ENCODE results near the gene KCNIP3. TPM values are rescaled to one million over a fixed set of nuclear protein-coding genes. Genes with fewer than 3 reads are reported as not detected.

The KCNIP3 gene
- polyA plus RNA-seq, 1 of the 3 experiments (the other 2 are of a cell fraction), result 0.97 TPM

DNA sequence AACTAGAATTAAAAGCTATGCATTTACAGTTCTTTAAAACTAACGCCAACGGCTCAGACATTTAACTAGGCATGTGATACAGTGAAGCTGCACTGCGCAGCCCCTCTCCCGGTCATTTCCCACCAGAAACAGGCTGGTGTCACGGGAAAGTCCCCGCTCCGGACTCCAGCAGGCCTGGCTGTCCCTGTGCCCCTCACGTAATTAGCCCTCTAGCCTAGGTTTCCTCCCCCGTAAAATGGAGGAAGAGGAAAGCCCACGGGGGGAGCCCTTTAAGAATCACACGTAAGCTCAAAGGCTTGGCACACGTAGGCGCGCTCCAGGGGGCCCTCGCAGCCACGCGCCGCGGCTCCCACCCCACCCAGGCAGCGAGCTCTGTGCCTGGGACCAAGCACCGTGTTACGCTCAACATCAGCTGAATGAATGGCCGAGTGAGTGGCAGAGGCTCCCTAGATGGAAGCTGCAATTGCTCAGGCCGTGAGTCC, 48.0 kb downstream of the KCNIP3 start:
- H3K79me2 ChIP-seq (ENCODE audit: insufficient read depth), result no peaks in the 10 kb centered on the region
- CTCF ChIA-PET, result interaction anchor here (0.5 to 3.6 kb wide), 31 partner anchors 9 to 385 kb away, joined by 3 to 40 read pairs (median 4); partner anchors contain the start of genes FAHD2A and ZNF514
- TF ChIP-seq JUND (IDR thresholded peaks at IDR 0.05) (no peak), NRF1 (IDR thresholded peaks at IDR 0.05; ENCODE audit: low read depth, low read length) (no peak), MXI1 (IDR thresholded peaks at IDR 0.05; ENCODE audit: low read depth, low read length) (no peak), GABPA (IDR thresholded peaks at IDR 0.05; ENCODE audit: low read depth) (no peak)
- H3K9me3 ChIP-seq, result no peaks in the 10 kb centered on the region
- H2AFZ ChIP-seq (ENCODE audit: low read depth), result no peak overlapping the region
- H3F3A ChIP-seq (replicated peaks; ENCODE audit: insufficient read depth), result no peaks in the 10 kb centered on the region
- no peak overlapping the region for H3K9ac ChIP-seq
- no peaks in the 10 kb centered on the region for H4K20me1 ChIP-seq (ENCODE audit: insufficient read depth)
- 20% methylated on average over 21 of the region's 24 CpGs for WGBS (ENCODE audit: low lambda C conversion rate)
- POLR2A ChIA-PET, result no interaction called here
- H3K4me2 ChIP-seq, result peak overlapping the region; percentile 99
- H3K4me1 ChIP-seq (ENCODE audit: control insufficient read depth in 1 of 2, insufficient read depth in 2 of 2, low read depth in 1 of 2, low read length in 1 of 2), result peaks cover 4 to 7% of the 10 kb centered on the region in 2 experiments; a peak in 2 of 4 replicates
- DNase-seq, result no peak
- H3K36me3 ChIP-seq (replicated peaks in 1 of 2; ENCODE audit: control insufficient read depth in 1 of 2, insufficient read depth in 2 of 2, low read length in 1 of 2), result no peaks in the 10 kb centered on the region
- H3K27ac ChIP-seq (ENCODE audit: low read depth in 2 of 2, low read length in 1 of 2), result no peak overlapping the region
- no peaks in the 10 kb centered on the region for H3K9me2 ChIP-seq
- H3K27me3 ChIP-seq (ENCODE audit: insufficient read depth), result peaks cover 68% of the 10 kb centered on the region
- peak overlapping the region; percentile 51 to 70 for H3K4me3 ChIP-seq (ENCODE audit: low read depth in 2 of 2, low read length in 1 of 2)

DNA sequence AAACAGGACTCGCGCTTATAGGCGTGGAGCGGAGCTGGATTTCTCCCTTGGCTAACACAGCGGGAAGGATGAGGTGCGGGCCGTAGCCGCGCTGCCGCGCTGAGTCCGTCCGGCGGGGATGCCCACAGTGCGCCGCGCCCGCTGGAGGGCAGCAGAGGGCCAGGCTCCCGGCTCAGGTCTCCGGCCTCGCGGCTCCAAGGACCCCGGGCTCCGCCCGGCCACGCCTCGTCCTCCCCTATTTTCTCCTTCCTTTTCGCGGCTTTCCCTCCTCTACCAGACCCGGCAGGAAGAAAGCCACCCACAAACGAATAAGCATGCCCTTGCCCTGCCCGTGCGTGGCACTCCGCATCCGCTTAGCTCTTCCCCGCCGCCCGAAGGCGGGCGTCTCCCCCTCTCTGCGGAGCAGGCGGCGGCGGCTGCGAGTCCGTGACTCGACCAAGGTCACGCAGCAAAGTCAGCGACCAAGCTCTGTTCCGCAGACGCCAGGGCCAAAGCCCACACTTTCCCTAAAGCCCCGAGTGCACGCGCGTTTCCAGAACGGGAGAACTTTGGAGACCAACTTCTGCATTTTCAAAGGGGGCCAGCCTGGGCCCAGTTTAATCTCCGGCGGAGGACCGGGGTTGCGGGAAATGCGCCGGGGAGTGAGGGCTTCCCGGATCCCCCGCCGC, 48.5 kb downstream of the KCNIP3 start:
- TF ChIP-seq, protein P1, sequence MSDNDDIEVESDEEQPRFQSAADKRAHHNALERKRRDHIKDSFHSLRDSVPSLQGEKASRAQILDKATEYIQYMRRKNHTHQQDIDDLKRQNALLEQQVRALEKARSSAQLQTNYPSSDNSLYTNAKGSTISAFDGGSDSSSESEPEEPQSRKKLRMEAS (IDR thresholded peaks at IDR 0.05; ENCODE audit: low read depth), result peak; percentile 69
- TF ChIP-seq NRF1 (IDR thresholded peaks at IDR 0.05; ENCODE audit: low read depth, low read length) (no peak), MXI1 (IDR thresholded peaks at IDR 0.05; ENCODE audit: low read depth, low read length) (no peak), SMC3 (IDR thresholded peaks at IDR 0.05; ENCODE audit: low read depth, low read length) (peak; percentile 59), RAD21 (IDR thresholded peaks at IDR 0.05; ENCODE audit: low read length) (peak; percentile 70), EP300 (IDR thresholded peaks at IDR 0.05; ENCODE audit: borderline replicate concordance in 1 of 2, low read depth in 1 of 2, low read length in 1 of 2) (no peak), RCOR1 (IDR thresholded peaks at IDR 0.05; ENCODE audit: low read length) (no peak)
- TF ChIP-seq, protein P2, sequence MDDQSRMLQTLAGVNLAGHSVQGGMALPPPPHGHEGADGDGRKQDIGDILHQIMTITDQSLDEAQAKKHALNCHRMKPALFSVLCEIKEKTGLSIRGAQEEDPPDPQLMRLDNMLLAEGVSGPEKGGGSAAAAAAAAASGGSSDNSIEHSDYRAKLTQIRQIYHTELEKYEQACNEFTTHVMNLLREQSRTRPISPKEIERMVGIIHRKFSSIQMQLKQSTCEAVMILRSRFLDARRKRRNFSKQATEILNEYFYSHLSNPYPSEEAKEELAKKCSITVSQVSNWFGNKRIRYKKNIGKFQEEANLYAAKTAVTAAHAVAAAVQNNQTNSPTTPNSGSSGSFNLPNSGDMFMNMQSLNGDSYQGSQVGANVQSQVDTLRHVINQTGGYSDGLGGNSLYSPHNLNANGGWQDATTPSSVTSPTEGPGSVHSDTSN (IDR thresholded peaks at IDR 0.05), result no peak
- TF ChIP-seq, protein P3, sequence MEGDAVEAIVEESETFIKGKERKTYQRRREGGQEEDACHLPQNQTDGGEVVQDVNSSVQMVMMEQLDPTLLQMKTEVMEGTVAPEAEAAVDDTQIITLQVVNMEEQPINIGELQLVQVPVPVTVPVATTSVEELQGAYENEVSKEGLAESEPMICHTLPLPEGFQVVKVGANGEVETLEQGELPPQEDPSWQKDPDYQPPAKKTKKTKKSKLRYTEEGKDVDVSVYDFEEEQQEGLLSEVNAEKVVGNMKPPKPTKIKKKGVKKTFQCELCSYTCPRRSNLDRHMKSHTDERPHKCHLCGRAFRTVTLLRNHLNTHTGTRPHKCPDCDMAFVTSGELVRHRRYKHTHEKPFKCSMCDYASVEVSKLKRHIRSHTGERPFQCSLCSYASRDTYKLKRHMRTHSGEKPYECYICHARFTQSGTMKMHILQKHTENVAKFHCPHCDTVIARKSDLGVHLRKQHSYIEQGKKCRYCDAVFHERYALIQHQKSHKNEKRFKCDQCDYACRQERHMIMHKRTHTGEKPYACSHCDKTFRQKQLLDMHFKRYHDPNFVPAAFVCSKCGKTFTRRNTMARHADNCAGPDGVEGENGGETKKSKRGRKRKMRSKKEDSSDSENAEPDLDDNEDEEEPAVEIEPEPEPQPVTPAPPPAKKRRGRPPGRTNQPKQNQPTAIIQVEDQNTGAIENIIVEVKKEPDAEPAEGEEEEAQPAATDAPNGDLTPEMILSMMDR (IDR thresholded peaks at IDR 0.05), result peak; percentile 81
- Histone ChIP-seq H2AFZ (ENCODE audit: low read depth) (peak overlapping the region; percentile 94), H3K9me3 (no peaks in the 10 kb centered on the region), H3K36me3 (replicated peaks in 1 of 2; ENCODE audit: control insufficient read depth in 1 of 2, insufficient read depth in 2 of 2, low read length in 1 of 2) (no peaks in the 10 kb centered on the region), H3K9me2 (no peaks in the 10 kb centered on the region), H3F3A (replicated peaks; ENCODE audit: insufficient read depth) (no peaks in the 10 kb centered on the region), H3K27me3 (ENCODE audit: insufficient read depth) (peaks cover 68% of the 10 kb centered on the region), H3K4me1 (ENCODE audit: control insufficient read depth in 1 of 2, insufficient read depth in 2 of 2, low read depth in 1 of 2, low read length in 1 of 2) (peaks cover 4 to 7% of the 10 kb centered on the region in 2 experiments; a peak in 2 of 4 replicates), H3K9ac (peak overlapping the region; percentile 44; the same call in 1 of the 2 replicates), H3K4me2 (peak overlapping the region; percentile 99), H3K27ac (ENCODE audit: low read depth in 2 of 2, low read length in 1 of 2) (no peak overlapping the region), H3K4me3 (ENCODE audit: low read depth in 2 of 2, low read length in 1 of 2) (peak overlapping the region; percentile 51 to 70), H3K79me2 (ENCODE audit: insufficient read depth) (no peaks in the 10 kb centered on the region), H4K20me1 (ENCODE audit: insufficient read depth) (no peaks in the 10 kb centered on the region)
- ChIA-PET POLR2A (no interaction called here), CTCF (interaction anchor here (0.5 to 3.6 kb wide), 32 partner anchors 10 to 384 kb away, joined by 3 to 40 read pairs (median 4); partner anchors contain the start of genes FAHD2A and ZNF514)
- DNase-seq, result peak; percentile 95
- WGBS (ENCODE audit: low lambda C conversion rate), result under 1% methylated on average over 37 of the region's 65 CpGs
